WTC11 (cell line): ENCODE data around the gene TTC39C. TPM values are rescaled to one million over a fixed set of nuclear protein-coding genes. Genes with fewer than 3 reads are reported as not detected.

Source experiments
- ATAC-seq: fragments of 200-7000 bp; cut with Tn5 transposase; 2 replicates; pipeline ENCODE4 v1.10.0; 2021; ENCODE audit warnings: mild to moderate bottlenecking, moderate library complexity
- CTCF ChIA-PET: fragments of 300-600 bp; sonication (Branson Sonifier 250); formaldehyde crosslinking; loops from one replicate; lab custom pipeline; 2021; ENCODE audit warnings: antibody characterized with exemption; lab: Charles Lee
- POLR2A ChIA-PET: fragments of 350-600 bp; sonication (Branson Sonifier 250); formaldehyde crosslinking; loops from one replicate; lab custom pipeline; 2021; ENCODE audit warnings: antibody characterized with exemption; lab: Charles Lee
- DNase-seq: peaks from one replicate; pipeline ENCODE4 v3.0.0; 2021; ENCODE audit warnings: low spot score
- H3K27ac Mint-ChIP-seq: 2 replicates; pipeline ENCODE4 v1.8.0; 2021; ENCODE audit warnings: mixed read lengths
- H3K27me3 Mint-ChIP-seq: 2 replicates; pipeline ENCODE4 v1.8.0; 2021; ENCODE audit warnings: low read depth, mild to moderate bottlenecking, moderate library complexity, mixed read lengths
- H3K36me3 Mint-ChIP-seq: 2 replicates; pipeline ENCODE4 v1.8.0; 2021; ENCODE audit warnings: mixed read lengths
- H3K4me1 Mint-ChIP-seq: 2 replicates; pipeline ENCODE4 v1.8.0; 2022; ENCODE audit warnings: mixed read lengths
- H3K4me3 Mint-ChIP-seq: 2 replicates; pipeline ENCODE4 v1.8.0; 2021; ENCODE audit warnings: mild to moderate bottlenecking, moderate library complexity, mixed read lengths
- H3K9me3 Mint-ChIP-seq: 2 replicates; pipeline ENCODE4 v1.8.0; 2021; ENCODE audit warnings: mixed read lengths
- ATF2 ChIP-seq: sonication (generic); formaldehyde crosslinking; IDR thresholded peaks from 2 replicates; pipeline ENCODE4 v1.8.1; 2022; ENCODE audit warnings: low read depth, missing genetic modification reagents, borderline replicate concordance
- ATF3 ChIP-seq: sonication (generic); formaldehyde crosslinking; conservative IDR thresholded peaks from 2 replicates; pipeline ENCODE4 v1.8.1; 2022; ENCODE audit warnings: mild to moderate bottlenecking, missing genetic modification reagents
- ATF6 ChIP-seq: sonication (generic); formaldehyde crosslinking; IDR thresholded peaks from 2 replicates; pipeline ENCODE4 v1.8.1; 2023; ENCODE audit warnings: mild to moderate bottlenecking, missing genetic modification reagents
- CBFB ChIP-seq: sonication (generic); formaldehyde crosslinking; IDR thresholded peaks from 2 replicates; pipeline ENCODE4 v1.8.1; 2022; ENCODE audit warnings: mild to moderate bottlenecking, low read depth, missing genetic modification reagents
- CREM ChIP-seq: sonication (generic); formaldehyde crosslinking; IDR thresholded peaks from 2 replicates; pipeline ENCODE4 v1.8.1; 2022; ENCODE audit warnings: mild to moderate bottlenecking, missing genetic modification reagents, moderate library complexity
- ERG ChIP-seq: fragments of 250-450 bp; sonication (Bioruptor Pico); IDR thresholded peaks from 2 replicates; pipeline ENCODE4 v1.8.0; 2021; ENCODE audit warnings: mild to moderate bottlenecking
- IRF2 ChIP-seq: sonication (generic); formaldehyde crosslinking; IDR thresholded peaks from 2 replicates; pipeline ENCODE4 v1.8.0; 2022; ENCODE audit warnings: low read depth, missing genetic modification reagents, borderline replicate concordance
- JAZF1 ChIP-seq: fragments of 250-450 bp; sonication (Bioruptor Pico); IDR thresholded peaks from 2 replicates; pipeline ENCODE4 v1.9.0; 2021; ENCODE audit warnings: moderate library complexity, mild to moderate bottlenecking, inconsistent platforms
- MLX ChIP-seq: sonication (generic); formaldehyde crosslinking; IDR thresholded peaks from 2 replicates; pipeline ENCODE4 v1.8.1; 2023; ENCODE audit warnings: mild to moderate bottlenecking, missing genetic modification reagents, moderate library complexity
- NR1H2 ChIP-seq: sonication (generic); formaldehyde crosslinking; IDR thresholded peaks from 2 replicates; pipeline ENCODE4 v1.9.0; 2021; ENCODE audit warnings: mild to moderate bottlenecking, moderate library complexity, missing genetic modification reagents
- PRDM15 ChIP-seq: sonication (generic); formaldehyde crosslinking; IDR thresholded peaks from 2 replicates; pipeline ENCODE4 v1.8.0; 2022; ENCODE audit warnings: missing genetic modification reagents
- SOX15 ChIP-seq: fragments of 250-450 bp; sonication (Bioruptor Pico); IDR thresholded peaks from 2 replicates; pipeline ENCODE4 v1.9.0; 2021; ENCODE audit warnings: mild to moderate bottlenecking
- USF2 ChIP-seq: sonication (generic); formaldehyde crosslinking; IDR thresholded peaks from 2 replicates; pipeline ENCODE4 v1.8.1; 2023; ENCODE audit warnings: mild to moderate bottlenecking, missing genetic modification reagents, moderate library complexity
- ZMAT4 ChIP-seq: fragments of 250-450 bp; sonication (Bioruptor Pico); IDR thresholded peaks from 2 replicates; pipeline ENCODE4 v1.9.0; 2021; ENCODE audit warnings: mild to moderate bottlenecking
- ZNF532 ChIP-seq: fragments of 250-450 bp; sonication (Bioruptor Pico); IDR thresholded peaks from 2 replicates; pipeline ENCODE4 v1.9.0; 2021; ENCODE audit warnings: mild to moderate bottlenecking, borderline replicate concordance
- total RNA-seq: library from RNA; stranded (reverse); gene quantifications from 3 replicates; pipeline ENCODE4 v1.2.3, GENCODE V29; 2021

TTC39C gene
- total RNA-seq, 1 experiment from 2014 or later = 57.3 TPM

GRCh38 chr18:24090876-24091275 lies 76.3 kb downstream of the TTC39C start (continued):
- TF ChIP-seq ERG (CRISPR knock-in tag) (no peak), IRF2 (no peak), CREM (no peak), ATF2 (no peak), SOX15 (CRISPR knock-in tag) (no peak)

- no peak for ATAC-seq
- Mint-ChIP-seq H3K4me3 (no peak overlapping the region), H3K36me3 (peaks cover 37% of the 10 kb centered on the region), H3K4me1 (no peaks in the 10 kb centered on the region), H3K9me3 (peaks cover 15% of the 10 kb centered on the region), H3K27me3 (no peaks in the 10 kb centered on the region), H3K27ac (no peak overlapping the region)
- no peak for DNase-seq
- TF ChIP-seq PRDM15 (CRISPR knock-in tag) = no peak
- no peak for TF ChIP-seq ATF6 (CRISPR knock-in tag)
- TF ChIP-seq ZNF532 = no peak
- TF ChIP-seq ATF3 (CRISPR knock-in tag) = no peak
- TF ChIP-seq CBFB = no peak
- no peak for TF ChIP-seq MLX (CRISPR knock-in tag)
- no peak for TF ChIP-seq SOX15 (CRISPR knock-in tag)
- TF ChIP-seq USF2 = no peak
- no peak for TF ChIP-seq ERG (CRISPR knock-in tag)
- TF ChIP-seq ZMAT4 (CRISPR knock-in tag) = no peak
- no peak for TF ChIP-seq NR1H2 (CRISPR knock-in tag)
- no peak for TF ChIP-seq JAZF1 (CRISPR knock-in tag)
- ChIA-PET POLR2A (no interaction called here), CTCF (no interaction called here)
Observed at GRCh38 chr18:24094561-24094960, 80.0 kb downstream of the TTC39C start.
